ENCODE measurements around the gene METTL22. TPM values are rescaled to one million over a fixed set of nuclear protein-coding genes. Genes with fewer than 3 reads are reported as not detected.

METTL22 gene
- total RNA-seq, 2 donors from 2014 or later: 29.8 to 65.9 TPM

DNA sequence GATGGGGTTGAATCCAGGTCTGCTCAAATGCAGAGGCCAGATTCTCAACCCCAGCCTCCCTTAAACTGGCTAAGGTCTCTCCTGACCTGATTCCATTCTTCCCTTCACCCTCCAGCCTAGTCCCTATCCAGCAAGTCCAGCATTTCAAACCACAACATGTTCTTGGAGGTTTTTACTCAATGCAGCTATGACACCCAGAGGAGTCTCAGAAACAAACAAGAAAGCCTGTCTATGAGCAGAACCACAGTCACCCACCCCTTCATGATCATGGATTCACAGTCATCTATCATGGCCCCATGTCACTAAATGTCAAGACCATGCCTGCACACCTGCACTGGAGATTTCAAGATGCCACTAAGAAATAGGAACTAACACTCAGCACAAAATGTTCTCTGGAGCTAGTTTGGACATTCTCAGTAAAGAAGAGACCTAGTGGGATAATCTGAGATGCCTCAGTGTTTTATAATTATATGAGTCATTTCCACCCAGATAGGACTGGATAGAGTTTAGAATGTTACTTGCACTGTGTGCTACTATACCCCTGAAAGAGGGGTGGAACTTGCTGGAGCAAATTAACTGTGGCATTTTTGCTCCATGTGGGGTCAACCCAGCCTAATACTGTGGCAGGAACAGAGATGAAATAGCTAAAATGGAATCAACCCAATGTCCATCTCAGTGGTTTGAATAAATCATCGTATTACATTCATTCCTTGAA is 9.5 kb upstream of the METTL22 start:
- H3K4me1 Mint-ChIP-seq (ENCODE audit: low read depth in 2 of 2): no peaks in the 10 kb centered on the region
- no peak for DNase-seq (ENCODE audit: low spot score)
- H3K27ac Mint-ChIP-seq: no peak overlapping the region
- H3K9me3 Mint-ChIP-seq: no peaks in the 10 kb centered on the region
- no peaks in the 10 kb centered on the region for H3K36me3 Mint-ChIP-seq
- no peak overlapping the region for H3K4me3 Mint-ChIP-seq
- no peak for ATAC-seq
- H3K27me3 Mint-ChIP-seq: peaks cover 27 to 28% of the 10 kb centered on the region in 2 donors

DNA sequence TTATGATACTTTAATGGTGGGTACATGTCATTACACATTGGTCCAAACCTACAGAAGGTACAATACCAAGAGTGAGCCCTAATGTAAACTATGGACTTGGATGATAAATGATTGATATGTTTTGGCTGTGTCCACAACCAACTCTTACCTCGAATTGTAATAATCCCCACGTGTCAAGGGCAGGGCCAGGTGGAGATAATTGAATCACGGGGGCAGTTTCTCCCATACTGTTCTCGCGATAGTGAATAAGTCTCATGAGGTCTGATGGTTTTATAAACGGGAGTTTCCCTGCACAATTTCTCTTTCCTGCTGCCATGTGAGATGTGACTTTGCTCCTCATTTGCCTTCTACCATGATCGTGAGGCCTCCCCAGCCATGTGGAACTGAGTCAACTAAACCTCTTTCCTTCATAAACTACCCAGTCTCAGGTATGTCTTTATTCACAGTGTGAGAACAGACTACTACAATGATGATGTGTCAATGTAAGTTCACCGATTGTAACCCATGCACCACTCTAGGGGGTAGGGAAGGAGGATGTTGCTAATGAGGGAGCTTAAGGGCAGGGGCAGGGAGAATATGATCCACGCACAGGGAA is 7.0 kb upstream of the METTL22 start:
- no peaks in the 10 kb centered on the region for H3K9me3 Mint-ChIP-seq
- no peak overlapping the region for H3K27ac Mint-ChIP-seq
- no peaks in the 10 kb centered on the region for H3K4me1 Mint-ChIP-seq (ENCODE audit: low read depth in 2 of 2)
- DNase-seq (ENCODE audit: low spot score) (no peak), ATAC-seq (no peak)
- H3K36me3 Mint-ChIP-seq: no peaks in the 10 kb centered on the region
- H3K4me3 Mint-ChIP-seq: no peak overlapping the region
- peaks cover 22 to 28% of the 10 kb centered on the region in 2 donors for H3K27me3 Mint-ChIP-seq

DNA sequence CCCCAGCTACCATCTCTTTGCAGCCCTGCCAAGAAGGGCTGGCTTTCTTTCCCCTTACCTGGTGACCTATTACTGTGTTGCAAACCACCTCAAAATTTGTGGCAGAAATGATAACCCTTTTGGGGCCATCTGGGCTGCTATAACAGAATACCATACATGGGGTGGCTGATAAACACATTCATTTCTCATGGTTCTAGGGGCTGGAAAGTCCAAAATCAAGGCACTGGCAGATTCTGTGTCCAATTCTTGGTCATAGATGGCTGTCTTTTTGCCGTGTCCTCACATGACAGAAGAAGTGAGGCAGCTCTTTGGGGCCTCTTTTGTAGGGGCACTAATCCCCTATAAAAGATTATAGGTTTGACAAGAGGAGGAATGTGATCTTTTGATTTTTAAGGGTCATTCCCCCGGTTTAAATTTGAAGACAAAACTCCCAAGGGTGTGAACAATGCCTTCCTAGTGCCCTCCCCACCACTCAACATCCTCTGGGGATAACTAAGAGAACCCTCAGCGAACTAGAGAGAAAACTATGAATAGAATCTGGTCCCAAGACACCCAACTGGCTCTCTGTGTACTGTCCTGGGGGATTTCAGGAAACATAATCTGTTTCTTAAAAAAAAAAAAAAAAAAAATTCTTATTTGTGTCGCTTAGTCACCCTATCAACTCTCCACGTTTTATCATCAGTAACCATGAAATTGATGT is 1.7 kb upstream of the METTL22 start:
- no peaks in the 10 kb centered on the region for H3K9me3 Mint-ChIP-seq
- H3K4me3 Mint-ChIP-seq: no peak overlapping the region
- peaks cover 0 to 2% of the 10 kb centered on the region in 2 donors for H3K27me3 Mint-ChIP-seq
- H3K4me1 Mint-ChIP-seq (ENCODE audit: low read depth in 2 of 2): peaks cover 12 to 13% of the 10 kb centered on the region in 2 donors
- DNase-seq (ENCODE audit: low spot score): no peak
- no peaks in the 10 kb centered on the region for H3K36me3 Mint-ChIP-seq
- no peak for ATAC-seq
- no peak overlapping the region for H3K27ac Mint-ChIP-seq

DNA sequence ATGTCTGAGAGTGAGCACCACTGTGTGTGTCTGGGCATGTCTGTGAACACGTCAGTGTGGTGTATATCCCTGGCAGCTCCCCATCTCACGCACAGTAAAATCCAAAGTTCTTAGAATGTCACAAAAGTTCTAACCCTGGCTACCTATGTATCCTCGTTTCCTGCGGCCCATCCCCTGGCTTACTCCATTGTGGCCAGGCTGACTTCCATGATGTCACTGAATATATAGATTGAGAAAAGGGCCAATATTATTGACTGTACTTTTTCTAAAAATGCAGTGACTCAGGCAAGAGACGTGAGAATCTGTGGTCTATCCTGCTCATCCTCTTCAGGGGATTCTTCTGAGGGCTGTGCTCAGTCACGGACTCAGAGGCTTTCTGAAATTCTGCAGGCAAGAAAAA is 963 bp upstream of the METTL22 start:
- Mint-ChIP-seq H3K4me1 (ENCODE audit: low read depth in 2 of 2) (peaks cover 12 to 13% of the 10 kb centered on the region in 2 donors), H3K36me3 (no peaks in the 10 kb centered on the region), H3K27me3 (no peaks in the 10 kb centered on the region), H3K27ac (peak overlapping the region; percentile 64 to 92), H3K9me3 (no peaks in the 10 kb centered on the region), H3K4me3 (peak overlapping the region; percentile 93)
- ATAC-seq: no peak
- no peak for DNase-seq (ENCODE audit: low spot score)

DNA sequence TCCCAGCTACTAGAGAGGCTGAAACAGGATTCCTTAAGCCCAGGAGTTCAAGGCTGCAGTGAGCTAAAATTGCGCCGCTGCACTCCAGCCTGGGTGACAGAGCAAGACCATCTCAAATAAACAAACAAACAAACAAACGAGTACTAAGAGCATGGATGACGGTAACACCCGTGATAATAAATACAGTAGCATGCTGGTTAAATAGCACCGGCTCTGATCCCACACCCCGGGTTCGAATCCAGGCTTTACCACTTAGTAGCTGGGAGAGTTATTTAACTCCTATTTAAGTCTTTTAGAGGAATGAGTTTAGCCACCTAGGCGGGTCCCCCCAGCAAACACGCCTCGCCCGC is 301 bp upstream of the METTL22 start:
- no peaks in the 10 kb centered on the region for H3K36me3 Mint-ChIP-seq
- DNase-seq (ENCODE audit: low spot score): no peak
- peaks cover 12 to 13% of the 10 kb centered on the region in 2 donors for H3K4me1 Mint-ChIP-seq (ENCODE audit: low read depth in 2 of 2)
- H3K4me3 Mint-ChIP-seq: peak overlapping the region; percentile 93
- no peaks in the 10 kb centered on the region for H3K27me3 Mint-ChIP-seq
- peak overlapping the region; percentile 64 to 92 for H3K27ac Mint-ChIP-seq
- H3K9me3 Mint-ChIP-seq: no peaks in the 10 kb centered on the region
- ATAC-seq: no peak

DNA sequence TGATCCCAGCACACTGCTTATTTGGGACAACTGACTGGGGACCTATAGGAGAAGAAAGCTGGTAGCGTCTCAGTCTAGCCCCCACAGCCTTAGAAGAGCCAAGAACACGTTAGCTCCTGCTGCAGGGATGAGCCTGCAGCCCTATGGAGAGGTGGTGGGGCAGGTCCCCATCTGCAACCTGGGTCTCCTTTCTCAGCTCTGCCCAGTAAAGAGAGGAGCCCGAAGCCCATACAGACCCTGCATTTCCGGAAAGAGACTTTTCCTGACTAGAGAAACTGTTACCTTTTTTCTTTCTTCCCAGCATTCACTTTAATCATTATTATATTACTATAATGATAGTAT is 788 bp downstream of the METTL22 start:
- Mint-ChIP-seq H3K4me3 (peak overlapping the region; percentile 93), H3K4me1 (ENCODE audit: low read depth in 2 of 2) (peaks cover 13 to 17% of the 10 kb centered on the region in 2 donors), H3K27ac (peak overlapping the region; percentile 64 to 92), H3K9me3 (no peaks in the 10 kb centered on the region), H3K36me3 (peaks cover 6% of the 10 kb centered on the region), H3K27me3 (no peaks in the 10 kb centered on the region)
- no peak for ATAC-seq
- no peak for DNase-seq (ENCODE audit: low spot score)

DNA sequence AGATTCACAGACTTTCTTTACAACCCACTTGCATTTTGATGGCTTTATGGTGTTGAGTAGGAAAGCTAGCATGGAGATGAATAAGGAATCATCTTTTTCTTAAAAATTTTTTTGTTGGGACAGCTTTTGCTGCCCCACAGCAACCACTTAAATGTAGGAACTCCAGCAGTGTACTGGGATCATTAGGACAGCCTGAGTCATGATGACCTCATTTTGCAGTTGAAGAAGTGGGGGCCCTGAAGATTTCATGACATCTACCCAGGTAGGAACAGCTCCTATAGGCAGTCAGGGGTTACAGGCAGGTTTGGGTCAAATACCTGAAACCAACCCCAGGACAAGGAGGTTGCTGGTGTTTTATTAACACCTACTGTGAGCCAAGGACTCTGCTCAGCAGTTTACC is 2.1 kb downstream of the METTL22 start:
- ATAC-seq (no peak), DNase-seq (ENCODE audit: low spot score) (no peak)
- peak overlapping the region; percentile 6 for H3K4me3 Mint-ChIP-seq
- H3K27me3 Mint-ChIP-seq: no peaks in the 10 kb centered on the region
- H3K27ac Mint-ChIP-seq: no peak overlapping the region
- peaks cover 18 to 27% of the 10 kb centered on the region in 2 donors for H3K4me1 Mint-ChIP-seq (ENCODE audit: low read depth in 2 of 2)
- H3K9me3 Mint-ChIP-seq: no peaks in the 10 kb centered on the region
- H3K36me3 Mint-ChIP-seq: peaks cover 14% of the 10 kb centered on the region

DNA sequence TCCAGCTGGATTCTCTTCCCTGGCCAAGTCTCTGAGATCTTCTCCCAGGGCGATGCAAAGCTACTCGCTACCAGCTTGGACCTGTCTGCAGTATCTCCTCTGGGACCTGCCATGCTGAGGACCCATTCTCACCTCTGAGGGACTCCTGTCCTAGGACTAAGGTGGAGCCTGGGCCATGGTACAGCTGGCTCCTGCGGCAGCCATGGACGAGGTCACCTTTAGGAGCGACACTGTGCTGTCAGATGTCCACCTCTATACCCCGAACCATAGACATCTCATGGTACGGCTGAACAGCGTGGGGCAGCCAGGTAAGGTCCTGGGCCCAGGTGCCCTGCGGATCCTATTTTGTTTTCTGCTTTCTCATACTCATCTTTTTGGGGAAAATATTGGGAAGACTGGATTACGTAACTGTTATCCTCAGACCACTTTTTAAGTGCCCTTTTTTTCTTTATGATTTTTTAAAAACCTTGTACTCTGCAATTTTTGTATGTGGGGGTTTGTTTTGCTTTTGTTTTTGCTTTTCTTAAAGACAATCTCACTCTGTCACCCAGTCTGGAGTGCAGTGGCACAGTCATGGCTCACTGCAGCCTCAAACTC is 4.1 kb downstream of the METTL22 start:
- no peak for ATAC-seq
- H3K36me3 Mint-ChIP-seq: peaks cover 14% of the 10 kb centered on the region
- no peaks in the 10 kb centered on the region for H3K9me3 Mint-ChIP-seq
- H3K27me3 Mint-ChIP-seq: no peaks in the 10 kb centered on the region
- H3K4me1 Mint-ChIP-seq (ENCODE audit: low read depth in 2 of 2): peaks cover 18 to 34% of the 10 kb centered on the region in 2 donors
- no peak overlapping the region for H3K27ac Mint-ChIP-seq
- no peak for DNase-seq (ENCODE audit: low spot score)
- no peak overlapping the region for H3K4me3 Mint-ChIP-seq

DNA sequence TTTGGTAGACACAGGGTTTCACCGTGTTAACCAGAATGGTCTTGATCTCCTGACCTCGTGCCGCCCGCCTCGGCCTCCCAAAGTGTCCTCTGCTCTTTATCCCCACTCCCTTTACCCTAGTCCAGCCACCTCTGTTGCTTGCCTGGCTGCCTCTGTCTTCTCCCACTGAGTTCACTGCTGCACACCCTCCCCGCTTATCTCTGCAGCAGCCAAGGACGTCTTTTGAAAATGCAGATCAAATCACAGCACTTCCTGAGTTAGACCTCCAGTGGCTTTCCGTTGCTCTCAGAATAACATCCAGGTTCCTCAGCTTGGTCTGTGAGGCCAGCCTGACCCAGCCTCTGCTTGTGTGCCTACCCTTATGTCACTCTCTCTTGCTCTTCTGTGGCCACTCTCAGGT is 5.4 kb downstream of the METTL22 start:
- no peak for ATAC-seq
- no peak overlapping the region for H3K27ac Mint-ChIP-seq

DNA sequence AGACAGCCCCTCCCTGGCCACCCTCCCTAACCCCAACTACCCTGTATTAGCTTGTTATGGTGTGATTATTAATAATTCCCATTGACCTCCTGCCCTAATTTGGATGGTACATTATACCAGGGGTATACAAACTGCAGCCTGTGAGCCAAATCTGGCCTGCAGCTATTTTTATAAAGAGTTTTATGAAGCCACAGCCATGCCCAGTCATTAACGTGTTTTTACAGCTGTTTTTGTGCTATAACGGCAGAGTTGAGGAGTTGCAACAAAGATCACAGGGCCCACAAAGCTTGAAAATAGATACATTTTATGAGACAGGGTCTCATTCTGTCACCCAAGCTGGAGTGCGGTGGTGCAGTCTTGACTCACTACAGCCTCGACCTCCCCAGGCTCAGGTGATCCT is 6.0 kb downstream of the METTL22 start:
- H3K36me3 Mint-ChIP-seq: peaks cover 20% of the 10 kb centered on the region
- DNase-seq (ENCODE audit: low spot score): no peak

More for the DNA sequence above, 5.4 kb downstream of the METTL22 start:
- Mint-ChIP-seq H3K9me3 (no peaks in the 10 kb centered on the region), H3K27me3 (no peaks in the 10 kb centered on the region), H3K36me3 (peaks cover 15% of the 10 kb centered on the region), H3K4me3 (no peak overlapping the region), H3K4me1 (ENCODE audit: low read depth in 2 of 2) (peaks cover 13 to 30% of the 10 kb centered on the region in 2 donors)
- DNase-seq (ENCODE audit: low spot score): no peak

DNA sequence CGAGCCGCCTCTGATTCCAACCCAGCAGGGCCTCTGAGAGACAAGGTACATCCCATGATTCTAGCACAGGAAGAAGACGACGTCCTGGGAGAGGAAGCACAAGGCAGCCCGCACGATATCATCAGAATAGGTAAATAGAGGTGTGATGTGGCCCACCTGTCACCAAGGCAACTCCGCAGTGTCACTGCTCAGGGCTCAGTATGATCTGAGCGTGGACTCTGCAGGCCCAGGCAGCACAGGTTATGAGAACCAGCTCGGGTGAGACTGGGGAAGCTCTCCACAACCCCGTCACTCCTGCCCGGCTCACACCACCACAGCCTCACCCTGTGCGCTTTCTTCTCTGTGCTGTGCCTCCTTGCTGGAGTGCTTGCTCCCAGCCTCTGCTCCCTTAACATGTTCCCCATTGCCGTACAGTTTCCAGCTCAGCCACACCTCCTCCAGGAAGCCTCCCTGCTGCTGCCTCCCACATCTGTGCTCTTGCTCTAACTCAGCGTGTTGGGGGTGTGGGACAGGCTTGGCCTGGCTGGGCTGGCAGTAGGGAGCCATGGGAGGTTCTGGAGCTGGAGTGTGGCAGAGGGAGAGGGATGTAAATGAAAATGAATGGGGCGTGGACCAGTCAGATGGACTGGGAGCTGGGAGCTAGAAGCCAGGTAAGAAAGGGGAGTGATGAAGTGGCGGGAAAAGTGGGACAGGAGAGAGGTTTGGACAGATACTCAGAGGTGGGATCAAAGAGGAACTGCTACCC is 7.7 kb downstream of the METTL22 start:
- no peaks in the 10 kb centered on the region for H3K9me3 Mint-ChIP-seq
- H3K27ac Mint-ChIP-seq: peak overlapping the region in 1 of 2 donors; percentile 21
- peaks cover 22% of the 10 kb centered on the region for H3K36me3 Mint-ChIP-seq
- no peak overlapping the region for H3K4me3 Mint-ChIP-seq
- H3K4me1 Mint-ChIP-seq (ENCODE audit: low read depth in 2 of 2): peaks cover 10 to 30% of the 10 kb centered on the region in 2 donors
- no peaks in the 10 kb centered on the region for H3K27me3 Mint-ChIP-seq
- no peak for ATAC-seq
- DNase-seq (ENCODE audit: low spot score): no peak

More for the DNA sequence above, 6.0 kb downstream of the METTL22 start:
- no peak for ATAC-seq
- Mint-ChIP-seq H3K27me3 (no peaks in the 10 kb centered on the region), H3K4me1 (ENCODE audit: low read depth in 2 of 2) (peaks cover 12 to 26% of the 10 kb centered on the region in 2 donors), H3K9me3 (no peaks in the 10 kb centered on the region), H3K27ac (no peak overlapping the region), H3K4me3 (no peak overlapping the region)

DNA sequence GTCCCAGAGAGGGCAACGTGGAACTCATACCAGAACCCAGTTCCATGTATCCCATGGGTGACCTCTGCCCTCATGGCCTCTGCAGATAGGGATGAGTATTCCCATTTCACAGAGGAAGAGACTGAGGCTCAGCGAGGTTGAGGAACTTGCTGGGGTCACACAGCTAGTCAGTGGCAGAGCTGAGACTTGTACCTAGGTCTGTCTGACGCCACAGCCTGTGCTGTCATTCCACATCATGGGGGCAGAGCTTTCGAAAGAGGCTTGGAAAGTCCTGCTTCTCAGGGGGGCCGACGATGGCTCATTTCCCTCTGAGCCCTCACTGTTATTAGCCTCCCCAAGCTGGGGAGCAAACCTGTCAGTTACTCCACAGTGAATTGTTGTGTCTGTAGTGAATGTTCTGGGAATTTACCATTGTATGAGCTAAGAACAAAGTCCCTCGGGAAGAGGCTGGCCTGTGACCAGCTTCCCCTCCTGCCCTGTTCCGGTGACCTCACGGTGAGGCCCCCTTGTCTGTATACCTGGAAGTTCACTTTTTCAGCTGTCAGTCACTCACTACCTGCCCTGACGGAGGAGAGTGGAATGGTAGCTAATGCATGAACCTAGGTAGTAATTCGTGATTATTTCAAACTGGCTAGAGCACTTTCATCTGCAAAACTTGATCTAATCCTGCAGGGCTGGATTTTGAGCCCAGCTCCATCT is 8.9 kb downstream of the METTL22 start:
- no peaks in the 10 kb centered on the region for H3K9me3 Mint-ChIP-seq
- H3K4me1 Mint-ChIP-seq (ENCODE audit: low read depth in 2 of 2): peaks cover 10 to 26% of the 10 kb centered on the region in 2 donors
- H3K36me3 Mint-ChIP-seq: peaks cover 22% of the 10 kb centered on the region
- H3K4me3 Mint-ChIP-seq: no peak overlapping the region
- DNase-seq (ENCODE audit: low spot score) (no peak), ATAC-seq (no peak)
- H3K27ac Mint-ChIP-seq: no peak overlapping the region
- no peaks in the 10 kb centered on the region for H3K27me3 Mint-ChIP-seq

DNA sequence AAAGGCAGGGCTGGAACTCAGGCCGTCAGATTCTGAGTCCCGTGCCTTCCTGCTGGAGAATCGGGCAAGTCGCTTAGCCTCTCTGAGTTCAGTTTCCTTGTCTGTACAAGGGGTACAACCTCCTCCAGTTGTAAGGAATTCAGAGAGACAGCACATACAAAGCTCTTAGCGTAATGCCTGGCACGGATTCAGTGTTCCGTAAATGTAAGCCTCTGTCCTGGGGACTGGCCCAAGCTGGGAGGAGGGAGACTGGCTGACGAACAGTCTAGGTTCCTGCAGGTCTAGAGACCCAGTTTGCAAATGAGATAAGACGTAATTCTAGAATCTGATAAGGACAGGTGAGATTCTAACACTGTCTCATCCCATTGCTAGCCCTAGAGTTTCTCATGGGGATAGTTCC is 9.9 kb downstream of the METTL22 start:
- Mint-ChIP-seq H3K27me3 (no peaks in the 10 kb centered on the region), H3K27ac (no peak overlapping the region), H3K36me3 (peaks cover 24% of the 10 kb centered on the region), H3K9me3 (no peaks in the 10 kb centered on the region), H3K4me3 (no peak overlapping the region), H3K4me1 (ENCODE audit: low read depth in 2 of 2) (peaks cover 10 to 26% of the 10 kb centered on the region in 2 donors)
- ATAC-seq (no peak), DNase-seq (ENCODE audit: low spot score) (no peak)

Measured in natural killer cell treated with Interleukin-12 subunit alpha and Interleukin-12 subunit beta and Interleukin-15 and Interleukin-18, amount 100 ng/mL, for 72 hours (primary cell).